ENCODE results near the gene ZC3H10. TPM values are rescaled to one million over a fixed set of nuclear protein-coding genes. Genes with fewer than 3 reads are reported as not detected.

Gene ZC3H10
- total RNA-seq, 6 experiments from 2014 or later: 3.3 to 4.7 (median 3.8) TPM

DNA sequence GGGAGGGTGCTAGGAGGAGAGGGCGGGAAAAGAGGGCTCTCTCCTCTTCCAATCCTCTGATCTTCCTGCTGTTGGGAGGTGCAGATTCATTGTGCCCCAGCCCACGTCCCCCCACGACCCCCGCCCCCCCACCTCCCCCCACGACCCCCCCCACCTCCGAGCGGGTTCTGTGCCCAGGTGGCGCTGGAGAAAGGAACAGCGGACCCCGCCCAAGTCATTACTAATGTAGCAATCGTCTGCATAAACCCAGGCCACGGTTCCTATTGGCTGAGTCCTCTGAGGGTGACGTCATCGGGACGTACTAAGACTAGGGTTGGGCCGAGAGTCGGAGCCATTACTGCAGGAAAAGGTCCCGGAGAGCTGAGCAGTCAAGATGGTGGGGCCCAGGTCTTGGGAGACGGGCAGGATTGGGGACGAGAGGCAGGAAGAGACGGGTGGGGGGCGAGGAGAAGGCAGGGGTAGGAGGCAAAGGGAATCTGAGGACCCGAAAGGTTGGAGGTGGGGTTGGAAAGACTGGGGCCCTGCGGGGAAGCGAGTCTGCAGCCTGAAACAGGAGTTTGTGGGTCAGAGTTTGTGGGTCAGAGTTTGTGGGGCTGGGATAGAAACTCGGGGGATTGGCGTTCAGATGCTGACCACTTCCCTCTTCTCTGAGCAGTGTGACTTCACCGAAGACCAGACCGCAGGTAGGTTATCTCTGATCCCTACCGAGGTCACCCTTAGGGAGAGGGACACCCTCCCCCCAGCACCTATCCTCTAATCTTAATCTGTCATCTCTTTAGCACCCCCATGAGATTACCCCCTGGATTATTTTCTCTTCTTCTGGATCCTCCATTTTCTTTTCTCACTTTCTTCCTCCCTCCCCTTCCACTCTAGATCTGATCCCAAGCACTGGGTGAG, 40.2 kb downstream of the ZC3H10 start, which contains the start of gene MYL6:
Gene MYL6, plus strand, starts transcription at position 331 of the 897 bp plus-strand sequence. Its CDS starts 43 bp downstream, at position 374.
- Mint-ChIP-seq H3K36me3 (ENCODE audit: low read depth) (peaks cover 50% of the 10 kb centered on the region), H3K4me1 (ENCODE audit: low read depth) (peaks cover 52% of the 10 kb centered on the region)

DNA sequence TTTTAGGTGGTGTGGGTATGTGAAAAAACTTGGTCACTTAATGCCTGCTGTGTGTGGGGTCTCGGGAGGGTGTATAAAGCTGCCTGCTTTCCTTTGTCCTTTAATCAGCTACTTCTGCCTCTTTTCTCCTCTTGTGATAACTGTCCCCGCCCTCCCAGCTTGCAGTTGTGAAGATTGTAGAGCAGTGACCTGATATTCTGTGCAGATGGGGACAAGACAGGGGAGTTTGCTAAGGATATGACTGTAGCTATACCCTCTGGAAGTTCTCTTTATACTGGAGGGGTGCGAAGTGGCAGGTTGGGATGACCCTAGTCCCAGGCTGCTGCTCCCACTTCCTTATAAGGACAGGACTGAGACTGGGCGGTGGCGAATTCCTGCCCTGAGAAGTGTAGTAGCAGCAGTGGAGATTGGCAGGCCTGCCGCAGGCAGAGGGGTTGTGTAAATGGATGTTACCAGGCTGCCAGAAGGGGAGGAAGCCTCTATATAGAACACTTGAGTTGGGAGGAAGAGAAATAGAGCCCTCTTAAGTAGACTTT, 40.9 kb downstream of the ZC3H10 start:
- H3K27me3 Mint-ChIP-seq (ENCODE audit: insufficient read depth): peaks cover 29% of the 10 kb centered on the region
- peaks cover 44% of the 10 kb centered on the region for H3K4me1 Mint-ChIP-seq (ENCODE audit: low read depth)
- H3K27ac Mint-ChIP-seq: peak overlapping the region; percentile 96
- peaks cover 12% of the 10 kb centered on the region for H3K9me3 Mint-ChIP-seq
- TF ChIP-seq, protein P1, sequence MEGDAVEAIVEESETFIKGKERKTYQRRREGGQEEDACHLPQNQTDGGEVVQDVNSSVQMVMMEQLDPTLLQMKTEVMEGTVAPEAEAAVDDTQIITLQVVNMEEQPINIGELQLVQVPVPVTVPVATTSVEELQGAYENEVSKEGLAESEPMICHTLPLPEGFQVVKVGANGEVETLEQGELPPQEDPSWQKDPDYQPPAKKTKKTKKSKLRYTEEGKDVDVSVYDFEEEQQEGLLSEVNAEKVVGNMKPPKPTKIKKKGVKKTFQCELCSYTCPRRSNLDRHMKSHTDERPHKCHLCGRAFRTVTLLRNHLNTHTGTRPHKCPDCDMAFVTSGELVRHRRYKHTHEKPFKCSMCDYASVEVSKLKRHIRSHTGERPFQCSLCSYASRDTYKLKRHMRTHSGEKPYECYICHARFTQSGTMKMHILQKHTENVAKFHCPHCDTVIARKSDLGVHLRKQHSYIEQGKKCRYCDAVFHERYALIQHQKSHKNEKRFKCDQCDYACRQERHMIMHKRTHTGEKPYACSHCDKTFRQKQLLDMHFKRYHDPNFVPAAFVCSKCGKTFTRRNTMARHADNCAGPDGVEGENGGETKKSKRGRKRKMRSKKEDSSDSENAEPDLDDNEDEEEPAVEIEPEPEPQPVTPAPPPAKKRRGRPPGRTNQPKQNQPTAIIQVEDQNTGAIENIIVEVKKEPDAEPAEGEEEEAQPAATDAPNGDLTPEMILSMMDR (IDR thresholded peaks at IDR 0.05): no peak
- peaks cover 51% of the 10 kb centered on the region for H3K36me3 Mint-ChIP-seq (ENCODE audit: low read depth)
- peak; percentile 64 for DNase-seq
- peak overlapping the region; percentile 98 for H3K4me3 Mint-ChIP-seq

More for the DNA sequence above, 40.2 kb downstream of the ZC3H10 start, which contains the start of gene MYL6:
- peaks cover 25% of the 10 kb centered on the region for H3K27me3 Mint-ChIP-seq (ENCODE audit: insufficient read depth)
- H3K27ac Mint-ChIP-seq: peak within 1 kb of the TSS; percentile 96
- DNase-seq: peak; percentile 97
- TF ChIP-seq, protein P1 (IDR thresholded peaks at IDR 0.05): 0 out of 2 replicates have a peak, but pooled peaks have one; percentile 1
- peaks cover 12% of the 10 kb centered on the region for H3K9me3 Mint-ChIP-seq
- H3K4me3 Mint-ChIP-seq: peak within 1 kb of the TSS; percentile 98

GRCh38 chr12:56159482-56160192, 41.6 kb downstream of the ZC3H10 start:
- H3K36me3 Mint-ChIP-seq (ENCODE audit: low read depth): peaks cover 57% of the 10 kb centered on the region
- TF ChIP-seq, protein P1 (IDR thresholded peaks at IDR 0.05): no peak
- peak overlapping the region; percentile 98 for H3K4me3 Mint-ChIP-seq
- peaks cover 12% of the 10 kb centered on the region for H3K9me3 Mint-ChIP-seq
- peaks cover 41% of the 10 kb centered on the region for H3K4me1 Mint-ChIP-seq (ENCODE audit: low read depth)
- peak overlapping the region; percentile 96 for H3K27ac Mint-ChIP-seq
- DNase-seq: no peak
- peaks cover 31% of the 10 kb centered on the region for H3K27me3 Mint-ChIP-seq (ENCODE audit: insufficient read depth)

- Mint-ChIP-seq H3K4me1 (ENCODE audit: low read depth) (peaks cover 41% of the 10 kb centered on the region), H3K4me3 (peak overlapping the region; percentile 98), H3K9me3 (peaks cover 12% of the 10 kb centered on the region), H3K36me3 (ENCODE audit: low read depth) (peaks cover 52% of the 10 kb centered on the region), H3K27me3 (ENCODE audit: insufficient read depth) (peaks cover 36% of the 10 kb centered on the region), H3K27ac (peak overlapping the region; percentile 96)
- TF ChIP-seq, protein P1 (IDR thresholded peaks at IDR 0.05): no peak
- peak; percentile 38 for DNase-seq
These were observed 42.2 kb downstream of the ZC3H10 start for GRCh38 chr12:56160193-56160763.
